ENCODE data around the gene ZNF256.

ZNF256 gene

GRCh38 chr19:57914531-57914930 lies 33.0 kb downstream of the ZNF256 start:
- H3K36me3 ChIP-seq = peaks cover 34 to 74% (median 50%) of the 10 kb centered on the region in 11 experiments
- H4K20me1 ChIP-seq = peaks cover 0 to 24% (median 5%) of the 10 kb centered on the region in 11 experiments; a peak in 8 of 22 replicates
- H3K9ac ChIP-seq = no peak overlapping the region
- TF ChIP-seq Cebpa-rat (IDR thresholded peaks at IDR 0.05) = no peak
- peaks cover 10 to 19% (median 15%) of the 10 kb centered on the region in 10 experiments for H3K4me1 ChIP-seq
- H3K4me3 ChIP-seq = no peak overlapping the region; a peak in 1 of 20 replicates
- peaks cover 0 to 9% (median 0%) of the 10 kb centered on the region in 11 experiments; a peak in 1 of 22 replicates for H3K9me3 ChIP-seq (replicated peaks in 1 of 11)
- H3K27ac ChIP-seq = no peak overlapping the region
- peak overlapping the region; percentile 81 to 97 (median 93); a peak in 18 of 22 replicates for H3K4me2 ChIP-seq
- H3K27me3 ChIP-seq = no peaks in the 10 kb centered on the region

GRCh38 chr19:57907394-57907793 lies 40.1 kb downstream of the ZNF256 start:
- Histone ChIP-seq H3K4me3 (no peak overlapping the region), H3K27ac (no peak overlapping the region), H3K36me3 (peaks cover 47 to 80% (median 65%) of the 10 kb centered on the region in 11 experiments), H3K4me2 (no peak overlapping the region), H3K4me1 (no peaks in the 10 kb centered on the region), H3K27me3 (no peaks in the 10 kb centered on the region), H4K20me1 (peaks cover 0 to 46% (median 23%) of the 10 kb centered on the region in 11 experiments; a peak in 15 of 22 replicates), H3K9ac (no peak overlapping the region), H3K9me3 (replicated peaks in 1 of 11) (no peaks in the 10 kb centered on the region)
- TF ChIP-seq Cebpa-rat (IDR thresholded peaks at IDR 0.05) = no peak

- Histone ChIP-seq H3K9ac (no peak overlapping the region), H4K20me1 (peaks cover 0 to 50% (median 19%) of the 10 kb centered on the region in 11 experiments; a peak in 15 of 22 replicates), H3K9me3 (replicated peaks in 1 of 11) (no peaks in the 10 kb centered on the region), H3K4me3 (no peak overlapping the region), H3K27me3 (no peaks in the 10 kb centered on the region), H3K27ac (no peak overlapping the region), H3K36me3 (peaks cover 28 to 72% (median 50%) of the 10 kb centered on the region in 11 experiments), H3K4me1 (no peaks in the 10 kb centered on the region), H3K4me2 (no peak overlapping the region)
- TF ChIP-seq Cebpa-rat (IDR thresholded peaks at IDR 0.05) = no peak
Observed at GRCh38 chr19:57905258-57905657, 42.2 kb downstream of the ZNF256 start.

GRCh38 chr19:57903618-57904184 lies 43.8 kb downstream of the ZNF256 start:
- Histone ChIP-seq H3K4me1 (no peaks in the 10 kb centered on the region), H3K9ac (no peak overlapping the region; a peak in 1 of 22 replicates), H3K4me2 (no peak overlapping the region), H3K27ac (no peak overlapping the region), H3K4me3 (no peak overlapping the region), H4K20me1 (peaks cover 0 to 50% (median 19%) of the 10 kb centered on the region in 11 experiments; a peak in 15 of 22 replicates), H3K27me3 (no peaks in the 10 kb centered on the region), H3K9me3 (replicated peaks in 1 of 11) (no peaks in the 10 kb centered on the region), H3K36me3 (peaks cover 20 to 63% (median 40%) of the 10 kb centered on the region in 11 experiments)
- no peak for TF ChIP-seq Cebpa-rat (IDR thresholded peaks at IDR 0.05)

- H3K27ac ChIP-seq = no peak overlapping the region
- no peaks in the 10 kb centered on the region for H3K27me3 ChIP-seq
- H3K4me2 ChIP-seq = no peak overlapping the region
- H3K4me3 ChIP-seq = no peak overlapping the region
- no peak for TF ChIP-seq Cebpa-rat (IDR thresholded peaks at IDR 0.05)
- H3K9ac ChIP-seq = no peak overlapping the region
- no peaks in the 10 kb centered on the region for H3K9me3 ChIP-seq (replicated peaks in 1 of 11)
- H3K36me3 ChIP-seq = peaks cover 3 to 37% (median 14%) of the 10 kb centered on the region in 11 experiments; a peak in 16 of 22 replicates
- H3K4me1 ChIP-seq = no peaks in the 10 kb centered on the region
- H4K20me1 ChIP-seq = peaks cover 0 to 35% (median 18%) of the 10 kb centered on the region in 11 experiments; a peak in 14 of 22 replicates
Observed at GRCh38 chr19:57900311-57900710, 47.2 kb downstream of the ZNF256 start.
